KOPT-K1 (cell line): ENCODE results near the gene LMTK2.

Source experiments
- H3K27ac ChIP-seq: fragments of 200-600 bp; sonication (generic); 2 replicates; pipeline ENCODE4 v1.5.1; 2016; ENCODE audit warnings: antibody characterized with exemption, mild to moderate bottlenecking, low read depth, low read length; ENCODE audit not compliant: poor library complexity, severe bottlenecking
- H3K36me3 ChIP-seq: fragments of 200-600 bp; sonication (generic); 2 replicates; pipeline ENCODE4 v1.5.1; 2017; ENCODE audit warnings: antibody characterized with exemption, mild to moderate bottlenecking, low read length, moderate library complexity; ENCODE audit not compliant: insufficient read depth
- H3K9me3 ChIP-seq: fragments of 200-600 bp; sonication (generic); 2 replicates; pipeline ENCODE4 v1.5.1; 2017; ENCODE audit warnings: antibody characterized with exemption, low read length, mild to moderate bottlenecking; ENCODE audit not compliant: insufficient read depth, poor library complexity, severe bottlenecking

LMTK2 gene

GRCh38 chr7:98209166-98209920, 102.7 kb downstream of the LMTK2 start:
- Histone ChIP-seq H3K27ac (no peak overlapping the region), H3K9me3 (no peaks in the 10 kb centered on the region), H3K36me3 (peaks cover 42% of the 10 kb centered on the region)

- peaks cover 29% of the 10 kb centered on the region for H3K36me3 ChIP-seq
- no peak overlapping the region for H3K27ac ChIP-seq
Observed at GRCh38 chr7:98210513-98211220, 104.0 kb downstream of the LMTK2 start.

GRCh38 chr7:98211221-98211675, 104.6 kb downstream of the LMTK2 start, which contains the start of gene BHLHA15:
Gene BHLHA15 (plus strand): TSS chr7:98211439. CDS start chr7:98212310, 871 bp downstream.
- no peaks in the 10 kb centered on the region for H3K9me3 ChIP-seq

More at GRCh38 chr7:98210513-98211220, 104.0 kb downstream of the LMTK2 start:
- H3K9me3 ChIP-seq: no peaks in the 10 kb centered on the region

GRCh38 chr7:98211676-98212531, 105.2 kb downstream of the LMTK2 start:
- H3K36me3 ChIP-seq: peaks cover 19% of the 10 kb centered on the region; the same call in 1 of the 2 replicates
- no peak overlapping the region for H3K27ac ChIP-seq
- H3K9me3 ChIP-seq: no peaks in the 10 kb centered on the region

More at GRCh38 chr7:98211221-98211675, 104.6 kb downstream of the LMTK2 start, which contains the start of gene BHLHA15:
- Histone ChIP-seq H3K36me3 (peaks cover 23% of the 10 kb centered on the region), H3K27ac (no peak within 1 kb of the TSS)

GRCh38 chr7:98212532-98213041, 105.9 kb downstream of the LMTK2 start:
- Histone ChIP-seq H3K27ac (no peak overlapping the region), H3K9me3 (no peaks in the 10 kb centered on the region), H3K36me3 (peaks cover 19% of the 10 kb centered on the region; the same call in 1 of the 2 replicates)

GRCh38 chr7:98213296-98213887, 106.7 kb downstream of the LMTK2 start:
- Histone ChIP-seq H3K9me3 (no peaks in the 10 kb centered on the region), H3K27ac (no peak overlapping the region), H3K36me3 (peaks cover 13% of the 10 kb centered on the region; the same call in 1 of the 2 replicates)

GRCh38 chr7:98213888-98214810, 107.5 kb downstream of the LMTK2 start:
- Histone ChIP-seq H3K9me3 (no peaks in the 10 kb centered on the region), H3K36me3 (peaks cover 9% of the 10 kb centered on the region; the same call in 1 of the 2 replicates), H3K27ac (no peak overlapping the region)

GRCh38 chr7:98214811-98215321, 108.2 kb downstream of the LMTK2 start:
- H3K36me3 ChIP-seq: peaks cover 9% of the 10 kb centered on the region; the same call in 1 of the 2 replicates
- H3K9me3 ChIP-seq: no peaks in the 10 kb centered on the region

GRCh38 chr7:98215561-98216495, 109.2 kb downstream of the LMTK2 start:
- Histone ChIP-seq H3K9me3 (no peaks in the 10 kb centered on the region), H3K27ac (no peak overlapping the region), H3K36me3 (peaks cover 9% of the 10 kb centered on the region; the same call in 1 of the 2 replicates)

More at GRCh38 chr7:98214811-98215321, 108.2 kb downstream of the LMTK2 start:
- H3K27ac ChIP-seq: no peak overlapping the region

- Histone ChIP-seq H3K27ac (no peak overlapping the region), H3K36me3 (peaks cover 16% of the 10 kb centered on the region; the same call in 1 of the 2 replicates), H3K9me3 (no peaks in the 10 kb centered on the region)
Observed at GRCh38 chr7:98216941-98217622, 110.4 kb downstream of the LMTK2 start.

- H3K36me3 ChIP-seq: peaks cover 16% of the 10 kb centered on the region; the same call in 1 of the 2 replicates
- no peaks in the 10 kb centered on the region for H3K9me3 ChIP-seq
- H3K27ac ChIP-seq: no peak overlapping the region
Observed at GRCh38 chr7:98217623-98218582, 111.2 kb downstream of the LMTK2 start.
